ENCODE measurements around the gene GRK5. TPM values are rescaled to one million over a fixed set of nuclear protein-coding genes. Genes with fewer than 3 reads are reported as not detected.

GRK5 gene
- total RNA-seq, 1 donor from 2014 or later: 163 TPM

GRCh38 chr10:119305860-119306513 lies 98.6 kb downstream of the GRK5 start:
- H3K4me1 Mint-ChIP-seq (ENCODE audit: unreplicated experiment): peaks cover 67% of the 10 kb centered on the region
- H3K4me3 Mint-ChIP-seq (ENCODE audit: unreplicated experiment): no peak overlapping the region
- DNase-seq (ENCODE audit: low spot score): no peak
- H3K27me3 Mint-ChIP-seq (ENCODE audit: unreplicated experiment): peaks cover 10% of the 10 kb centered on the region
- TF ChIP-seq CTCF (IDR thresholded peaks at IDR 0.05; ENCODE audit: unreplicated experiment): no peak
- H3K27ac Mint-ChIP-seq (ENCODE audit: unreplicated experiment): peak overlapping the region; percentile 52
- peaks cover 27% of the 10 kb centered on the region for H3K36me3 Mint-ChIP-seq (ENCODE audit: low read depth, unreplicated experiment)
- H3K9me3 Mint-ChIP-seq (ENCODE audit: unreplicated experiment): no peaks in the 10 kb centered on the region

DNA sequence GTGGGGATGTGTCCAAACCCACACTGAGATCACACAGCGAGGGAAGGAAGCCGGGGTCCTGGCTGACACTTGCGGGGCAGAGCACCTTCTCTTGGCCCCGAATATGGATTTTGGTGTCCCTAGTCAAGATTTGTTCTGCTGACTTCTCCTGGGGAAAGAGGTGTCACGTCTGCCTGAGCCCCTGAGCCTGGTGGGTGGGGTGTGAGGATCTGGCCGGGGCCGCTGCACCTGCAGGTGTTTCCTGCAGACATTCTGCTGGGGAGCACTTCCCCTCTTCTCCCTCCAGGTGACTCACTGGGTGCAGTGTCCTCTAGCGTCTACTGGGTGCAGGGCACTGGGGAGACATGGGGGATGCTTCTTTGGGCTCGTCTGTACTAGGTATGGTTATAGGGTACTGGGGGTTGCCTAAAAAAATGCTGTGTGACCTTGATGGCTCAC lies 99.2 kb downstream of the GRK5 start:
- no peak overlapping the region for H3K27ac Mint-ChIP-seq (ENCODE audit: unreplicated experiment)
- H3K36me3 Mint-ChIP-seq (ENCODE audit: low read depth, unreplicated experiment): peaks cover 30% of the 10 kb centered on the region
- no peak overlapping the region for H3K4me3 Mint-ChIP-seq (ENCODE audit: unreplicated experiment)
- H3K9me3 Mint-ChIP-seq (ENCODE audit: unreplicated experiment): no peaks in the 10 kb centered on the region
- H3K4me1 Mint-ChIP-seq (ENCODE audit: unreplicated experiment): peaks cover 66% of the 10 kb centered on the region
- H3K27me3 Mint-ChIP-seq (ENCODE audit: unreplicated experiment): peaks cover 10% of the 10 kb centered on the region
- DNase-seq (ENCODE audit: low spot score): no peak
- no peak for TF ChIP-seq CTCF (IDR thresholded peaks at IDR 0.05; ENCODE audit: unreplicated experiment)

DNA sequence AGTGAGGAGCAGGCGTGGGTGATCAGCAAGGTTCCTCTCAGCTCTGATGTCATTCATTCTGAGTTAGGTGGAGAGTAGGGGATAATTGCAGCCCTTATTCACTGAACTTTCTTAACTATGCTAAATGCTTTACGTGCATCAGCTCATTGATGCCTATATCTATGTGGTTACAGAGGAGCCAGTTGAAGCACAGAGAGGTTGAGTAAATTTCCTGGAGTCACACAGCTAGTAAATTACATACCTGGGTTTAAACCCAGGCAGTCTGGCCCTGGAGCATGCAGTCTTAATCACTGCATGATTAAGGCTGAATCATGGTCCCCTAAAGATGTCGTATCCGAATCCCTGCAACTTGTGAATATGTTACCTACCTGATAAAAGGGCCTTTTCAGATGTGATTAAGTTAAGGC lies 99.6 kb downstream of the GRK5 start:
- Mint-ChIP-seq H3K36me3 (ENCODE audit: low read depth, unreplicated experiment) (peaks cover 30% of the 10 kb centered on the region), H3K27ac (ENCODE audit: unreplicated experiment) (peak overlapping the region; percentile 36), H3K4me3 (ENCODE audit: unreplicated experiment) (no peak overlapping the region), H3K27me3 (ENCODE audit: unreplicated experiment) (peaks cover 10% of the 10 kb centered on the region), H3K4me1 (ENCODE audit: unreplicated experiment) (peaks cover 63% of the 10 kb centered on the region), H3K9me3 (ENCODE audit: unreplicated experiment) (no peaks in the 10 kb centered on the region)
- TF ChIP-seq CTCF (IDR thresholded peaks at IDR 0.05; ENCODE audit: unreplicated experiment): no peak
- DNase-seq (ENCODE audit: low spot score): no peak

GRCh38 chr10:119308089-119308488 lies 100.7 kb downstream of the GRK5 start:
- Mint-ChIP-seq H3K4me1 (ENCODE audit: unreplicated experiment) (peaks cover 65% of the 10 kb centered on the region), H3K9me3 (ENCODE audit: unreplicated experiment) (no peaks in the 10 kb centered on the region), H3K27me3 (ENCODE audit: unreplicated experiment) (peaks cover 14% of the 10 kb centered on the region), H3K4me3 (ENCODE audit: unreplicated experiment) (no peak overlapping the region), H3K27ac (ENCODE audit: unreplicated experiment) (peak overlapping the region; percentile 18), H3K36me3 (ENCODE audit: low read depth, unreplicated experiment) (peaks cover 40% of the 10 kb centered on the region)
- no peak for DNase-seq (ENCODE audit: low spot score)
- no peak for TF ChIP-seq CTCF (IDR thresholded peaks at IDR 0.05; ENCODE audit: unreplicated experiment)

DNA sequence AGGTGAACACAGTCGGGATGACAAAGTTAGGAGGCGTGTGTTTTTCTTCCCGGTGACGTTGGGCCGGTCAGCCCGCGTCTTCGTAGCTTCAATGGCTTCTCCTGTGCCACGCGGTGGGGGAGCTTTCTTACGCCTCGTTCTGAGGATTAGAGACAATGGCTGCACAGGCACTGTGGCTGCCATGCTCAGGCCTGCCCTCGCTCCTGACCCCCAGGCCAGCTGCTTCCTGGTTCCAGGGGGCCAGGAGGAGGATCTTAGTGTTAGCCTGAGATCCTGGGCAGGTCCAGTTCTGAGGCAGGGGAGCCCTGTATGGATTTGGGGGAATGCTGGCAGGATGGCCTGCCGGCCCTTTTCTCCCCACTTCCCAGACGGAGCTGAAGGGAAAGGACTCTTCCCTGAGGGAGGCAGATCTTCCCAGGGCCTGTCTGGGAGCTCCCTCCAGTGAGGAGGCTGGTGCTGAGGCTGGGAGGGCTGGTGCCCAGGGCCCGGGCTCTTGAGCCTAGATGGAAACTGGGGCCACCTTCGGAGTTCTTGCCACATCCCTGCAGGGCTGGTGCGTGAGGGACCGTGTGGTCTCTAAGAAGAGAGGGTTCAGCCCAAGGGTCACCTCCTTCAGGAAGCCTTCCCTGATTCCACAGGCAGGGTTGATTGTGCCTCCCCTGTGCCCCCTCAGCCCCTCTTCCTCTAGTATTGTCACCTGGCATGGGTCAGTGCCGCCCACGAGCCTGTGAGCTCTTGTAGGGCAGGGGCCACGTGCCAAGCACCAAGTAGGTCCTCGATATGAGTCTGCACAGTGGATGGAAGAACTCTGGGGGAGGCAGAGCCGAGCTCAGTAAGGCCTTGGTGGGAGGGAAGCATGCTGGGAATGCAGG lies 101.4 kb downstream of the GRK5 start:
- Mint-ChIP-seq H3K4me1 (ENCODE audit: unreplicated experiment) (peaks cover 63% of the 10 kb centered on the region), H3K9me3 (ENCODE audit: unreplicated experiment) (no peaks in the 10 kb centered on the region), H3K27ac (ENCODE audit: unreplicated experiment) (peak overlapping the region; percentile 18), H3K36me3 (ENCODE audit: low read depth, unreplicated experiment) (peaks cover 42% of the 10 kb centered on the region), H3K27me3 (ENCODE audit: unreplicated experiment) (peaks cover 13% of the 10 kb centered on the region), H3K4me3 (ENCODE audit: unreplicated experiment) (no peak overlapping the region)
- TF ChIP-seq CTCF (IDR thresholded peaks at IDR 0.05; ENCODE audit: unreplicated experiment): no peak
- no peak for DNase-seq (ENCODE audit: low spot score)

Data from endothelial cell (in vitro differentiated cells).